ENCODE measurements around the gene TNRC6B.

The TNRC6B gene

GRCh38 chr22:40199223-40199622 is 21.5 kb downstream of the TNRC6B start:
- Mint-ChIP-seq H3K9me3 (peaks cover 2% of the 10 kb centered on the region), H3K4me3 (no peak overlapping the region), H3K4me1 (peaks cover 62% of the 10 kb centered on the region), H3K36me3 (ENCODE audit: low read depth) (peaks cover 17% of the 10 kb centered on the region), H3K27ac (peak overlapping the region in 2 of 3 experiments; percentile 63), H3K27me3 (ENCODE audit: low read depth) (no peaks in the 10 kb centered on the region)
- TF ChIP-seq, protein P1, sequence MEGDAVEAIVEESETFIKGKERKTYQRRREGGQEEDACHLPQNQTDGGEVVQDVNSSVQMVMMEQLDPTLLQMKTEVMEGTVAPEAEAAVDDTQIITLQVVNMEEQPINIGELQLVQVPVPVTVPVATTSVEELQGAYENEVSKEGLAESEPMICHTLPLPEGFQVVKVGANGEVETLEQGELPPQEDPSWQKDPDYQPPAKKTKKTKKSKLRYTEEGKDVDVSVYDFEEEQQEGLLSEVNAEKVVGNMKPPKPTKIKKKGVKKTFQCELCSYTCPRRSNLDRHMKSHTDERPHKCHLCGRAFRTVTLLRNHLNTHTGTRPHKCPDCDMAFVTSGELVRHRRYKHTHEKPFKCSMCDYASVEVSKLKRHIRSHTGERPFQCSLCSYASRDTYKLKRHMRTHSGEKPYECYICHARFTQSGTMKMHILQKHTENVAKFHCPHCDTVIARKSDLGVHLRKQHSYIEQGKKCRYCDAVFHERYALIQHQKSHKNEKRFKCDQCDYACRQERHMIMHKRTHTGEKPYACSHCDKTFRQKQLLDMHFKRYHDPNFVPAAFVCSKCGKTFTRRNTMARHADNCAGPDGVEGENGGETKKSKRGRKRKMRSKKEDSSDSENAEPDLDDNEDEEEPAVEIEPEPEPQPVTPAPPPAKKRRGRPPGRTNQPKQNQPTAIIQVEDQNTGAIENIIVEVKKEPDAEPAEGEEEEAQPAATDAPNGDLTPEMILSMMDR (IDR thresholded peaks at IDR 0.05; ENCODE audit: unreplicated experiment in 3 of 3): no peak

DNA sequence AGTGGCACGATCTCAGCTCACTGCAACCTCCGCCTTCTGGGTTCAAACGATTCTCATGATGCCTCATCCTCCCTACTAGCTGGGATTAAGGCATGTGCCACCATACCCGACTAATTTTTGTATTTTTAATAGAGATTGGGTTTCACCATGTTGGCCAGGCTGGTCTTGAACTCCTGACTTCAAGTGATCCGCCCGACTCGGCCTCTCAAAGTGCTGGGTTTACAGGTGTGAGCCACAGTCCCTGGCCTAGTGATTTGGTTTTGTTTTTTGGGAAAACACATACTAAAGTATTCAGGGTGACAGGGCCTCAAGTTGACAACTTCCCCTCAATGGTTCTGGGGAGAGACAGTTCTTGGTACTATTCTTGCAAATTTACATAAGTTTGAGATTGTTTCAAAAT is 22.1 kb downstream of the TNRC6B start:
- peaks cover 17% of the 10 kb centered on the region for H3K36me3 Mint-ChIP-seq (ENCODE audit: low read depth)
- no peak overlapping the region for H3K4me3 Mint-ChIP-seq
- H3K4me1 Mint-ChIP-seq: peaks cover 62% of the 10 kb centered on the region
- peak overlapping the region in 1 of 3 experiments; percentile 63 for H3K27ac Mint-ChIP-seq
- TF ChIP-seq, protein P1 (IDR thresholded peaks at IDR 0.05; ENCODE audit: unreplicated experiment in 3 of 3): no peak
- H3K9me3 Mint-ChIP-seq: peaks cover 2% of the 10 kb centered on the region
- no peaks in the 10 kb centered on the region for H3K27me3 Mint-ChIP-seq (ENCODE audit: low read depth)

- Mint-ChIP-seq H3K9me3 (peaks cover 2% of the 10 kb centered on the region), H3K4me1 (peaks cover 63% of the 10 kb centered on the region), H3K36me3 (ENCODE audit: low read depth) (peaks cover 17% of the 10 kb centered on the region), H3K27me3 (ENCODE audit: low read depth) (no peaks in the 10 kb centered on the region), H3K27ac (no peak overlapping the region), H3K4me3 (no peak overlapping the region)
- TF ChIP-seq, protein P1 (IDR thresholded peaks at IDR 0.05; ENCODE audit: unreplicated experiment in 3 of 3): no peak
Measured at GRCh38 chr22:40200795-40201530, 23.2 kb downstream of the TNRC6B start.

- Mint-ChIP-seq H3K9me3 (peaks cover 2% of the 10 kb centered on the region), H3K27ac (no peak overlapping the region), H3K27me3 (ENCODE audit: low read depth) (no peaks in the 10 kb centered on the region), H3K4me3 (no peak overlapping the region), H3K36me3 (ENCODE audit: low read depth) (peaks cover 18% of the 10 kb centered on the region), H3K4me1 (peaks cover 52% of the 10 kb centered on the region)
- TF ChIP-seq, protein P1 (IDR thresholded peaks at IDR 0.05; ENCODE audit: unreplicated experiment in 3 of 3): no peak
Measured at GRCh38 chr22:40202225-40202944, 24.7 kb downstream of the TNRC6B start.

DNA sequence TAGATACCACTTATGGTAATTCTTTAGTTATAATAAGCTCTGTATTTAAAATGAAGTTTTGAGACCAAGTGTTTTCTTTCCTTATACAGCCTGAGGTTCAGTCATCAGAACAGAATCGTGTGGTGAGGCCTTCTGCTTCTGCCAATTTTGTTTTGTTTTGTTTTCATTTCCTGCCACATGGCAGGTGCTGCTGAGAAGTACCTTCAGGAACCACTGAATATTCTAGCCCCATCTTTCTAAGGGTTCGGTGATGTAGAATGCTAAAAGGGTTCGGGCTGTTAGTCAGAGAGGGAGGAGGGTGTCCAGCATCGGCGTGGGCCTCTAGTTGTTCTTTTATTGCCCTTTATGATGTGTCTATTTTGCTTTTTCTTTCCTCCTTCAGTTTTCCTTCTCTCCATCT is 25.8 kb downstream of the TNRC6B start:
- peaks cover 47% of the 10 kb centered on the region for H3K4me1 Mint-ChIP-seq
- no peaks in the 10 kb centered on the region for H3K27me3 Mint-ChIP-seq (ENCODE audit: low read depth)
- H3K27ac Mint-ChIP-seq: peak overlapping the region; percentile 30 to 65 (median 56)
- TF ChIP-seq, protein P1 (IDR thresholded peaks at IDR 0.05; ENCODE audit: unreplicated experiment in 3 of 3): no peak
- no peaks in the 10 kb centered on the region for H3K9me3 Mint-ChIP-seq
- peak overlapping the region in 1 of 3 experiments; percentile 22 for H3K4me3 Mint-ChIP-seq
- peaks cover 14% of the 10 kb centered on the region for H3K36me3 Mint-ChIP-seq (ENCODE audit: low read depth)

Measured in nephron (organoid).